Thyroid gland (tissue), 4 donors: ENCODE results near the gene MINDY4. TPM values are rescaled to one million over a fixed set of nuclear protein-coding genes. Genes with fewer than 3 reads are reported as not detected.

ENCODE experiments used
- DNase-seq, 2 donors: peaks; one replicate each; pipeline ENCODE4 v3.0.0-alpha.2; 2019
- H3K27ac ChIP-seq, 3 donors: fragments of 200-600 bp; sonication (generic); 1 replicate in 2 of 3; 2 replicates in 1 of 3; pipeline ENCODE4 v1.5.1; 2016 to 2019; ENCODE audit warnings: mild to moderate bottlenecking in 1 of 3, moderate library complexity in 1 of 3
- H3K27me3 ChIP-seq: fragments of 200-600 bp; sonication (generic); one replicate; pipeline ENCODE4 v1.5.1; 2019
- H3K36me3 ChIP-seq, 2 donors: fragments of 200-600 bp; sonication (generic); one replicate each; pipeline ENCODE4 v1.5.1; 2016 to 2019
- H3K4me1 ChIP-seq, 2 donors: fragments of 200-600 bp; sonication (generic); one replicate each; pipeline ENCODE4 v1.5.1; 2017 to 2019
- H3K4me3 ChIP-seq, 3 donors: fragments of 200-600 bp; sonication (generic); replicated peaks in 1 of 3; 1 replicate in 2 of 3; 2 replicates in 1 of 3; pipeline ENCODE4 v1.5.1; 2016; ENCODE audit warnings: mild to moderate bottlenecking in 1 of 3
- H3K9me3 ChIP-seq: fragments of 200-600 bp; sonication (generic); one replicate; pipeline ENCODE4 v1.5.1; 2017
- POLR2A ChIP-seq, 2 donors: fragments of 450-650 bp; IDR thresholded peaks; one replicate each; pipeline ENCODE4 v1.6.1; 2017; ENCODE audit warnings: antibody characterized with exemption in 2 of 2, mild to moderate bottlenecking in 2 of 2, moderate library complexity in 1 of 2
- WGBS, 2 donors: methylation state at CpG; one replicate each; pipeline ENCODE4 v1.1.5; 2017; 5-methylcytosine and 5-hydroxymethylcytosine counted together
- intact Hi-C: fragments of 100-400 bp; cut with DNase I; formaldehyde crosslinking; loops from one replicate; pipeline ENCODE4 v1.15.1; 2023
- total RNA-seq, 4 donors: library from RNA; depleted of rRNA; stranded (reverse); fragments of >200 nt; gene quantifications; one replicate each; pipeline ENCODE4 v1.2.3, GENCODE V29; 2016
- TF ChIP-seq, protein P1 (sequence below), 6 experiments: fragments of 200-600 bp in 3 of 6; fragments of 450-650 bp in 3 of 6; sonication (generic) in 3 of 6; IDR thresholded peaks; one replicate each; pipeline ENCODE4 v1.5.1; 2016 to 2019; ENCODE audit warnings: antibody characterized with exemption in 6 of 6, mild to moderate bottlenecking in 2 of 6, inconsistent platforms in 1 of 6, moderate library complexity in 1 of 6

Gene MINDY4
- total RNA-seq, 4 donors from 2014 or later: 17.9 to 33.2 (median 29.7) TPM

DNA sequence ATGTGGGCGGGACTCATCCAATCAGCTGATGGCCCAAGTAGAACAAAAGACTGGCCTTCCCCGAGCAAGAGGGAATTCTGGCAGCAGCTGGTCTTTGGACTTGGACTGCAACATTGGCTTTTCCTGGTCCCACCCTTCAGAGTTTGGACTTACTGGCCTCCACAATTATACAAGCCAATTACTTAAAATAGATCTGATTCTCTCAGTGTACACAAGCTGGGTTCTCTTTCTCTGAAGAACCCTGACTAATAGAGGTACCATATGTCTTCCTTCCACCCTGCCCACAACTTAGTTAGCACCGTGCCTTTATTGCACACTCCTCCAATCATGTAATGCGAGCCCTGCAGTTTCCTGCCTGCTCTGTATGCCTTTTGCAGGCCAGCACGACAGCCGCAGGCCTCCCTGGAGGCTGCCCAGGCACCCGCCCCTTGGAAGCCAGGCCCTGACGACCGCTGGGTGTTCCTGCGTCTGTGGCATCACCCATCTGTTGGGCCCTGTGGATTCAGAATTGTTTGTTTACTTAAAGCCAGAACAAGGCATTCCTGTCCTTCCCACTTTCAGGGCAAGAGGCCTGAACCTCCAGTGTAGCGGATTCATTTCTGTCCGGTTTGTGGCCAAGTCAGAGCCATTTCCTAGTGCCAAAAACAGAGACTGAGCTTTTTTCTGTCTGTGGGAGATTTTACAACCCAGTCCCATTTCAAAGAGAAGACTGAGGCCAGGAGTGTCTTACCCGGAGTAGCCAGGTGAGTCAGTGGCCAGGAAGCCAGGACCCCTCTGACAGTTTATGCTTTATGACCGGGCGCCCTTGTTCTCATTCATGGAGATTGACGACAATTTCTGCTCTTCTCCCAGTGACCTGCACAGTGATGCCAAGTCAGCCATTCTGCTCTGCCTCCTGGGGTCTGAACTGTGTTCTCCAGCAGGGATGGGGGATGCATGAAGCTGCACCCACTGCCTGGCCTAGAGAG, 20.2 kb upstream of the MINDY4 start:
- TF ChIP-seq POLR2A (IDR thresholded peaks at IDR 0.05): no peak
- TF ChIP-seq, protein P1, sequence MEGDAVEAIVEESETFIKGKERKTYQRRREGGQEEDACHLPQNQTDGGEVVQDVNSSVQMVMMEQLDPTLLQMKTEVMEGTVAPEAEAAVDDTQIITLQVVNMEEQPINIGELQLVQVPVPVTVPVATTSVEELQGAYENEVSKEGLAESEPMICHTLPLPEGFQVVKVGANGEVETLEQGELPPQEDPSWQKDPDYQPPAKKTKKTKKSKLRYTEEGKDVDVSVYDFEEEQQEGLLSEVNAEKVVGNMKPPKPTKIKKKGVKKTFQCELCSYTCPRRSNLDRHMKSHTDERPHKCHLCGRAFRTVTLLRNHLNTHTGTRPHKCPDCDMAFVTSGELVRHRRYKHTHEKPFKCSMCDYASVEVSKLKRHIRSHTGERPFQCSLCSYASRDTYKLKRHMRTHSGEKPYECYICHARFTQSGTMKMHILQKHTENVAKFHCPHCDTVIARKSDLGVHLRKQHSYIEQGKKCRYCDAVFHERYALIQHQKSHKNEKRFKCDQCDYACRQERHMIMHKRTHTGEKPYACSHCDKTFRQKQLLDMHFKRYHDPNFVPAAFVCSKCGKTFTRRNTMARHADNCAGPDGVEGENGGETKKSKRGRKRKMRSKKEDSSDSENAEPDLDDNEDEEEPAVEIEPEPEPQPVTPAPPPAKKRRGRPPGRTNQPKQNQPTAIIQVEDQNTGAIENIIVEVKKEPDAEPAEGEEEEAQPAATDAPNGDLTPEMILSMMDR (IDR thresholded peaks at IDR 0.05): no peak
- intact Hi-C loops: no loop called here
- peak in 1 of 2 donors; percentile 33 for DNase-seq
- H3K27ac ChIP-seq: peak overlapping the region; percentile 44 to 67 (median 58)
- 59 to 72% methylated on average over 16 of the region's 16 CpGs for WGBS, 2 donors
- no peaks in the 10 kb centered on the region for H3K9me3 ChIP-seq
- H3K36me3 ChIP-seq: no peaks in the 10 kb centered on the region
- no peaks in the 10 kb centered on the region for H3K27me3 ChIP-seq
- no peak overlapping the region for H3K4me3 ChIP-seq
- H3K4me1 ChIP-seq: peaks cover 0 to 15% of the 10 kb centered on the region in 2 donors

DNA sequence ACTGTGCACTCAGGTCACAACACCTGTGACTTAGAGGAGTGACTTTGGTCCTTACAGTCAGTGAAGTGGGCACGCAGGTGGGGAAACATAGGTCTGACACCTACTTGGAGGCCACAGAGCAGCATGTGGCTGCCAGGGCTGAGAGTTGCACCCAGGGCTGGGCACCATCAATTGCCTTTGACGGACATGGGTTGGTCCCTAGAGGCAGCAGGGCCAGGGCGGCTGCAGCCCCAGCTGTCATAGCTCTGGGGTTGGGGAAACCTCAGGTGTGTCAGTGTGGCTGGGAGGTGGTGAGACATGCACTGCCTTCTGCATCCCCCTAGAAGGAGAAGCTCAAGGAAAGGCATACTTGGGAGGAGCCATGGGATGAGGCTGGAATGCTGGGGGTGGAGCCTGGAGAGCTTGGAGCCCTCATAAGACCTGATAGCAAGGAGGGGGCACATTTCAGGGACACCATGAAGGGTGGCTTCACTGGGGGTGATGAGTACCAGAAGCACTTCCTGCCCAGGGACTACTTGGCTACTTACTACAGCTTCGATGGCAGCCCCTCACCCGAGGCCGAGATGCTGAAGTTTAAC, 19.4 kb upstream of the MINDY4 start, which contains the start of gene INMT:
Gene INMT (plus strand): TSS at position 440 of the 578 bp plus-strand sequence. CDS start 16 bp downstream, at position 456.
- intact Hi-C loops: no loop called here
- DNase-seq: no peak
- Histone ChIP-seq H3K9me3 (no peaks in the 10 kb centered on the region), H3K4me3 (peak within 1 kb of the TSS in 1 of 3 donors; percentile 9), H3K36me3 (no peaks in the 10 kb centered on the region), H3K27ac (peak within 1 kb of the TSS; percentile 44 to 67 (median 58)), H3K27me3 (no peaks in the 10 kb centered on the region), H3K4me1 (peaks cover 0 to 16% of the 10 kb centered on the region in 2 donors)
- WGBS, 2 donors: 44 to 60% methylated on average over 1 to 5 of the region's 6 CpGs
- no peak for TF ChIP-seq POLR2A (IDR thresholded peaks at IDR 0.05)
- TF ChIP-seq, protein P1 (IDR thresholded peaks at IDR 0.05): no peak

DNA sequence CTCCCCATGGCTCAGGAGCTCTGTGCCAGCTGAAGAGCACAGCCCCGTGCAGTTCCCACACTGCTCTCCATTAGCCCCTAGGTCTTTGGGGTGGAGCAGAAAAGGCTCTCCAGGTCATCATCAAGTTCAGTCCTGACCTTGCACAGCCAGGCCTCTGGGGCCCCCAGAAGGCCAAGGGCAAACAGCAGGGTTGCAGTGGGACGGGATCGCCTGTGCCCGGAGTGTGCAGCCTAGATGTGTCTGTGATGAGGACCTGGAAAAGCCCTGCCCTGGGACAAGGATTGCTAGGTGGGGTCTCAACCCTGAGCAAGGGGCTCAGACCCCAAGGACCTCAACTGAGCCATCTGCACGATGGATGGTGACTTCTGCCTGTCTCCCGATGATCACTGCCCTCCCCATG, 18.7 kb upstream of the MINDY4 start:
- intact Hi-C loops: no loop called here
- 44 to 53% methylated on average over 2 to 6 of the region's 6 CpGs for WGBS, 2 donors
- Histone ChIP-seq H3K27me3 (no peaks in the 10 kb centered on the region), H3K36me3 (no peaks in the 10 kb centered on the region), H3K4me3 (peak overlapping the region in 1 of 3 donors; percentile 9), H3K27ac (peak overlapping the region; percentile 44 to 67 (median 58)), H3K4me1 (peaks cover 0 to 23% of the 10 kb centered on the region in 2 donors), H3K9me3 (no peaks in the 10 kb centered on the region)
- TF ChIP-seq POLR2A (IDR thresholded peaks at IDR 0.05): no peak
- TF ChIP-seq, protein P1 (IDR thresholded peaks at IDR 0.05): no peak
- no peak for DNase-seq

DNA sequence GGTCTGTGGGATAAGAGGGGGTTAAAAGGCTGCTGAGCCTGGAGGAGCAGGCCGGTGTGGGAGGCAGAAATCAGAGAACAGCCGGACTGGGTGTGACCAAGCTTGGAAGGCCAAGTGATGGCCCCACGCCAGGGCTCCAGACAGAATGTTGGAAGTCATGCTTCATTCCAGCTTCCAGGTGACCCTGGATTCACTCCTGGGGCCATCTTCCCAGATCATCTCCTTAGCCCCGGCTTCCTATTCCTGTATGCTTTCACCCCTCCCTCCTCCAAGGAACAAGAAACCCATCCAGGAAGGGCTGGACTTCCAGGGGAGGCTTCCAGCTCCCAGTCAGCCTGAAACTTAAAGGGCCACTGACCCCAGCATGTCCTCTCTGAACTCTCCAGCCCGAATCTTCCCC, 18.2 kb upstream of the MINDY4 start:
- TF ChIP-seq, protein P1 (IDR thresholded peaks at IDR 0.05): no peak
- no peak for TF ChIP-seq POLR2A (IDR thresholded peaks at IDR 0.05)
- peaks cover 0 to 24% of the 10 kb centered on the region in 2 donors for H3K4me1 ChIP-seq
- no peak overlapping the region for H3K4me3 ChIP-seq
- no peaks in the 10 kb centered on the region for H3K27me3 ChIP-seq
- no peaks in the 10 kb centered on the region for H3K9me3 ChIP-seq
- intact Hi-C loops: no loop called here
- DNase-seq: peak; percentile 50 to 62
- H3K36me3 ChIP-seq: no peaks in the 10 kb centered on the region
- H3K27ac ChIP-seq: peak overlapping the region; percentile 44 to 67 (median 58)
- 21 to 23% methylated on average over 5 of the region's 5 CpGs for WGBS, 2 donors
